Fibroblast of mammary gland (primary cell): Measurements from ENCODE around the gene ZNF423.

Experiments
- DNase-seq: peaks from one replicate; pipeline ENCODE4 v3.0.0-alpha.2; 2010; ENCODE audit warnings: low read depth
- H3K4me3 ChIP-seq: 2 replicates; pipeline ENCODE4 v1.5.1; 2011; ENCODE audit warnings: low read depth, mild to moderate bottlenecking, low read length, moderate library complexity; ENCODE audit not compliant: control insufficient read depth
- CTCF ChIP-seq: conservative IDR thresholded peaks from 2 replicates; pipeline ENCODE4 v1.5.1; 2011; ENCODE audit warnings: low read depth, low read length, inconsistent platforms; ENCODE audit not compliant: control insufficient read depth, insufficient read depth

Gene ZNF423

DNA sequence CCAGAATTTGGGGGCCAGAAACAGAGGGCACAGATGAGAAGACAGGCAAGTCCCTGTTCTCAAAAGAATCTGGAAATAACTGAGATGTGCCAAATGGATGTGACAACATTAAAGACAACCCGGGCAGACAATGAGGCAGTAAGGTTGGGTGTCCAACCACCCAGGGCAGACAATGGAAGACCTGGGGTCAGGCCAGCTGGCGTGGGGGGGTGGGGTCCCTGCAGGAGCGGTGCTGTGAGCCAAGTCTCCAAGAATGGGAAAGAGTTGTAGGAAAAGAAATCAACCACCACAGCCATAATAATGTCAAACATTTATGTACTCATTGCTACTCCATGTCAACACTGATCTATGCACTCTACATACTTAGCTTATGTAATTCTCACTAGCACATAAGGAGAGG, 279.0 kb downstream of the ZNF423 start:
- no peak for TF ChIP-seq CTCF
- no peak overlapping the region for H3K4me3 ChIP-seq
- DNase-seq = no peak

GRCh38 chr16:49576173-49576494, 279.8 kb downstream of the ZNF423 start:
- TF ChIP-seq CTCF = no peak
- no peak for DNase-seq
- H3K4me3 ChIP-seq = no peak overlapping the region

DNA sequence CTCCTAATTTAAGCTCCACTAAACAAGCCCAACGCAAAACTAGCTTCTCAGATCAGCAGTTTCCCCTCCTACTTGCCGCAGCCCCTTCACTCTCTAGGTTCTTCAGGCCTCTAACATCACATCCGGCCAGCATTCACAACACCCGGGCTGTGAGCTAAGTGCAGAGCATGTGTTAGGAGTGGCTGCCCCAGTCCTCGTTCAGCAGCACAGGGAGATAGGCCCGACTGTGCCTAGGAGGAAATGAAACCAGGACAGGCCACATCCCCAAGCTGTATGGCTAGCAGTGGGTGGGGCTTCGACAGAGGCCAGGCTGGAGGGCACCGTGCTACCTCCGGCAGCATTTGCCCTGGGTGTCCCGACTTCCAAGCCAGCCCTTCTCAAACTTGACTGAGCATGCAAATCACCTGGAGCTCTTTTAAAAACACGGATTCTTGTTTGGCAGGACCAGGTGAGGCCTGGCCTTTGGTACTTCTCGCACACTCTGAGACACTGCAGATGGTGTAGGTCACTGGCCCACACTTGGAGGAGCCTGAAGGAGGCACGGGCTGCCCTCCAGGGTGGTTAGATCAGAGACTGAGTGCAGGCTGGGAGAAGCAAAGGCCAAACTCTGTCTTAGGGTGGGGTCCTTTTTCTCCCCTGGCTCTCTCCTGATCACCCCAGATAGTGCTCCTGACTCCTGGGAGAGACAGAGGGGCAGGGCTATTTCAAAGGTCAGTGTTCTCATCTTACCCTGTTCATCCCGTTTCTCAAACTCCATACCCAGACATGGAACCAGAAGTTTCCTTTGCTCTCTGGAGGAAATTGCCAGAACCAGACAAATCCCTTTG, 280.4 kb downstream of the ZNF423 start:
- no peak overlapping the region for H3K4me3 ChIP-seq
- no peak for TF ChIP-seq CTCF
- DNase-seq = no peak

GRCh38 chr16:49574826-49575225, 281.1 kb downstream of the ZNF423 start:
- no peak for TF ChIP-seq CTCF
- H3K4me3 ChIP-seq = no peak overlapping the region
- no peak for DNase-seq

DNA sequence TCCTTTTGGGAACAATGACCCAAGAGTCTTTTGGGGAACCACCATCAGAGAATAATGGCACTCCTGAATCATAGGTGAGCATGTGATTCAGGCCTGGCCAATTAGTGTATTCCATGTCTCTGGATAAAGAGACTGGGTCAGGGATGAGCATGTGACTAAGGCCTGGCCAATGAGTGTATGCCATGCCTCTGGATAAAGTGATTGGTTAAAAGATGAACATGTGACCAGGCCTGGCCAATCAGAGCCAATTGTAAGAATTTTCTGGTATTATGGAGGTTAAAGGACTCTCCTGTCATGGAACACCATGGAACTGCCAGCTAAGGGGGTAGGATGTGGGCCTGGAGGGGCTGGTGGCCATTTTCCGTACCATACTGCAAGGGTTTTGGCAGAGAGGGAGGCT, 288.0 kb downstream of the ZNF423 start:
- no peak for TF ChIP-seq CTCF
- H3K4me3 ChIP-seq = no peak overlapping the region
- peak; percentile 5 for DNase-seq

- no peak for TF ChIP-seq CTCF
Measured at GRCh38 chr16:49566432-49566831, 289.5 kb downstream of the ZNF423 start.

More at GRCh38 chr16:49566432-49566831, 289.5 kb downstream of the ZNF423 start:
- DNase-seq = no peak
- H3K4me3 ChIP-seq = no peak overlapping the region
